Astrocyte (in vitro differentiated cells and primary cell): Measurements from ENCODE around the gene OR4D9.

ENCODE experiments used
- CTCF ChIP-seq: IDR thresholded peaks from 2 replicates; pipeline ENCODE4 v1.5.1; 2011; ENCODE audit warnings: low read depth, mild to moderate bottlenecking, inconsistent platforms, low read length, moderate library complexity; ENCODE audit not compliant: insufficient read depth
- EZH2 ChIP-seq: IDR thresholded peaks from 2 replicates; pipeline ENCODE4 v1.6.1; 2012; ENCODE audit warnings: mild to moderate bottlenecking, low read length, inconsistent platforms; ENCODE audit not compliant: insufficient read depth

GRCh38 chr11:59562292-59562691, 51.0 kb downstream of the OR4D9 start:
- TF ChIP-seq CTCF (no peak), EZH2 (no peak)
